Thyroid gland (tissue), 4 donors: ENCODE data around the gene RXYLT1.

Experiments used
- CTCF ChIP-seq, 6 experiments: fragments of 200-600 bp in 3 of 6; fragments of 450-650 bp in 3 of 6; sonication (generic) in 3 of 6; IDR thresholded peaks; one replicate each; pipeline ENCODE4 v1.5.1; 2016 to 2019; ENCODE audit warnings: antibody characterized with exemption in 6 of 6, mild to moderate bottlenecking in 2 of 6, inconsistent platforms in 1 of 6, moderate library complexity in 1 of 6
- POLR2A ChIP-seq, 2 donors: fragments of 450-650 bp; IDR thresholded peaks; one replicate each; pipeline ENCODE4 v1.6.1; 2017; ENCODE audit warnings: antibody characterized with exemption in 2 of 2, mild to moderate bottlenecking in 2 of 2, moderate library complexity in 1 of 2

- no peak for TF ChIP-seq CTCF (IDR thresholded peaks at IDR 0.05)
- no peak for TF ChIP-seq POLR2A (IDR thresholded peaks at IDR 0.05)
Measured at GRCh38 chr12:63792338-63792737, 12.6 kb downstream of the RXYLT1 start.
